Mammary epithelial cell (primary cell): ENCODE data around the gene HOXA3.

Source experiments
- EZH2 ChIP-seq: IDR thresholded peaks from 2 replicates; pipeline ENCODE4 v1.6.1; 2012; ENCODE audit warnings: low read length, inconsistent platforms, borderline replicate concordance
- TF ChIP-seq, protein P1 (sequence below), 2 donors: IDR thresholded peaks in 1 of 2; conservative IDR thresholded peaks in 1 of 2; 2 replicates each; pipeline ENCODE4 v1.5.1; 2011 to 2012; ENCODE audit warnings: inconsistent platforms in 2 of 2, low read length in 2 of 2, mild to moderate bottlenecking in 2 of 2, control low read depth in 1 of 2, low read depth in 1 of 2; ENCODE audit not compliant: insufficient read depth in 1 of 2; ENCODE audit errors: extremely low read depth in 1 of 2

DNA sequence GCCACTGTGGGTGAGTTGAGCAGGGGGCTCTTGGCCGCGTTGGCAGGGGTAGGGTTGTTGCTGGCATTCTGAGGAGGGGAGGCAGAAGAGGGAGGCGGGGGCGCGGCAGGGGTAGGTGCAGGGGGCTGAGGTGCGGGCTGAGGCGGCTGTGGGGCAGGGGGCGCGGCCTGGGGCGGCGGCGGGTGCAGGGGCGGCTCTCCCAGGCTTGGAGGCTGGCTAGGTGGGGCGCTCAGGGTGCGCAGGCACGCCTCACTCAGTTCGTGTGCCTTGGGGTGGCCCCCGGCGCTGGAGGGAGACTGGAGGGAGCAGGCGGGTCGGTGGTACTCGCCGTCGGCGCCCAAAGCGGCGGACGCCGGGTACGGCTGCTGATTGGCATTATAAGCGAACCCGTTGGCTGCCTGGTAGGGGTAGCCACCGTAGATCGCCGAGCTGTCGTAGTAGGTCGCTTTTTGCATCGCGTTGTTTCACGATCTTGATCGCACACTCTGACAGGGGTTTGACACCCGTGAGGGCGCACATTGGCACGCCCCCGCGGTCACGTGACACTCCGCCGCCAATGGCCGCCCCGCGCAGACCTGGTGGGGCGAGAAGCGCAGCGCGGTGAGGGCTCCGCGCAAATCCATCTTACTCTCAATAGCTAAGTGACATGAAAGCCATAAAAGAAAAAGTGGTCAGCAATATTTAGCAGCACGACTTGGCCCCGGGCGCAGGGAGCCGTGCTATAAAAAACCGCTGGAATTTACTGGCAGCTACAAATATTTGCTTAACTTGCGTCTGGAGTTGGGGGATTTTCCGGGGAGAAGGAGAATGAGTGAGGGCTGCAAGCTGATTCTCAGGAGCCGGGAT, 42.0 kb downstream of the HOXA3 start:
- TF ChIP-seq, protein P1, sequence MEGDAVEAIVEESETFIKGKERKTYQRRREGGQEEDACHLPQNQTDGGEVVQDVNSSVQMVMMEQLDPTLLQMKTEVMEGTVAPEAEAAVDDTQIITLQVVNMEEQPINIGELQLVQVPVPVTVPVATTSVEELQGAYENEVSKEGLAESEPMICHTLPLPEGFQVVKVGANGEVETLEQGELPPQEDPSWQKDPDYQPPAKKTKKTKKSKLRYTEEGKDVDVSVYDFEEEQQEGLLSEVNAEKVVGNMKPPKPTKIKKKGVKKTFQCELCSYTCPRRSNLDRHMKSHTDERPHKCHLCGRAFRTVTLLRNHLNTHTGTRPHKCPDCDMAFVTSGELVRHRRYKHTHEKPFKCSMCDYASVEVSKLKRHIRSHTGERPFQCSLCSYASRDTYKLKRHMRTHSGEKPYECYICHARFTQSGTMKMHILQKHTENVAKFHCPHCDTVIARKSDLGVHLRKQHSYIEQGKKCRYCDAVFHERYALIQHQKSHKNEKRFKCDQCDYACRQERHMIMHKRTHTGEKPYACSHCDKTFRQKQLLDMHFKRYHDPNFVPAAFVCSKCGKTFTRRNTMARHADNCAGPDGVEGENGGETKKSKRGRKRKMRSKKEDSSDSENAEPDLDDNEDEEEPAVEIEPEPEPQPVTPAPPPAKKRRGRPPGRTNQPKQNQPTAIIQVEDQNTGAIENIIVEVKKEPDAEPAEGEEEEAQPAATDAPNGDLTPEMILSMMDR (conservative IDR thresholded peaks at IDR 0.05 in 1 of 2, IDR thresholded peaks at IDR 0.05 in 1 of 2; ENCODE audit: extremely low read depth in 1 of 2, insufficient read depth in 1 of 2, low read depth in 1 of 2, low read length in 2 of 2): no peak
- TF ChIP-seq EZH2: no peak
